ENCODE results near the gene GFPT1. TPM values are rescaled to one million over a fixed set of nuclear protein-coding genes. Genes with fewer than 3 reads are reported as not detected.

GFPT1 gene
- polyA plus RNA-seq, 1 donor (not counting 4 experiments of a cell fraction or from before 2014, with no cell fraction given): 12.9 TPM

- H3K4me1 ChIP-seq (ENCODE audit: control insufficient read depth, extremely low read depth, insufficient read depth, low read length): peaks cover 5% of the 10 kb centered on the region
- H3K4me2 ChIP-seq (ENCODE audit: control insufficient read depth, extremely low read depth, insufficient read depth, low read depth, low read length): no peak overlapping the region
- H3K4me3 ChIP-seq (ENCODE audit: control insufficient read depth in 2 of 3, extremely low read depth in 1 of 3, insufficient read depth in 2 of 3, low read depth in 1 of 3, low read length in 3 of 3): no peak overlapping the region
- dilution Hi-C loops (cut with MboI; ENCODE audit: extremely low pct_ligation_motif_present, low sequenced_read_pairs): no loop called here
- H2AFZ ChIP-seq (ENCODE audit: control insufficient read depth, low read length): no peak overlapping the region
- TF ChIP-seq CTCF (optimal IDR thresholded peaks at IDR 0.05 in 1 of 3, IDR thresholded peaks at IDR 0.05 in 1 of 3, conservative IDR thresholded peaks at IDR 0.05 in 1 of 3; ENCODE audit: extremely low read depth in 1 of 3, insufficient read depth in 2 of 3, low read length in 3 of 3): no peak
- no peaks in the 10 kb centered on the region for H3K27me3 ChIP-seq (ENCODE audit: control insufficient read depth, extremely low read depth, insufficient read depth, low read length)
- no peaks in the 10 kb centered on the region for H3K9me1 ChIP-seq (ENCODE audit: control insufficient read depth, extremely low read depth, insufficient read depth, low read length)
- no peak overlapping the region for H3K9ac ChIP-seq (ENCODE audit: control insufficient read depth, extremely low read depth, insufficient read depth, low read length)
- no peaks in the 10 kb centered on the region for H3K9me3 ChIP-seq (ENCODE audit: control insufficient read depth, low read depth, low read length)
- H3K27ac ChIP-seq (ENCODE audit: control insufficient read depth, insufficient read depth, low read length): no peak overlapping the region
- no peaks in the 10 kb centered on the region for H4K20me1 ChIP-seq (ENCODE audit: control insufficient read depth, extremely low read depth, insufficient read depth, low read length)
- DNase-seq (ENCODE audit: low read depth, low spot score) (no peak), FAIRE-seq (no peak)
- peaks cover 2 to 6% of the 10 kb centered on the region in 2 experiments for H3K36me3 ChIP-seq (ENCODE audit: control insufficient read depth in 2 of 2, extremely low read depth in 1 of 2, insufficient read depth in 2 of 2, low read length in 2 of 2)
- H3K79me2 ChIP-seq (ENCODE audit: control insufficient read depth, insufficient read depth, low read length): no peaks in the 10 kb centered on the region
Observed at GRCh38 chr2:69411120-69411519, 24.1 kb upstream of the GFPT1 start.

GRCh38 chr2:69405306-69405705 lies 18.3 kb upstream of the GFPT1 start:
- no peak overlapping the region for H2AFZ ChIP-seq (ENCODE audit: control insufficient read depth, low read length)
- TF ChIP-seq EZH2 (IDR thresholded peaks at IDR 0.05; ENCODE audit: low read length) (no peak), CTCF (optimal IDR thresholded peaks at IDR 0.05 in 1 of 3, IDR thresholded peaks at IDR 0.05 in 1 of 3, conservative IDR thresholded peaks at IDR 0.05 in 1 of 3; ENCODE audit: extremely low read depth in 1 of 3, insufficient read depth in 2 of 3, low read length in 3 of 3) (no peak)
- no peaks in the 10 kb centered on the region for H3K9me1 ChIP-seq (ENCODE audit: control insufficient read depth, extremely low read depth, insufficient read depth, low read length)
- H3K9me3 ChIP-seq (ENCODE audit: control insufficient read depth, low read depth, low read length): no peaks in the 10 kb centered on the region
- H3K79me2 ChIP-seq (ENCODE audit: control insufficient read depth, insufficient read depth, low read length): no peaks in the 10 kb centered on the region
- dilution Hi-C loops (cut with MboI; ENCODE audit: extremely low pct_ligation_motif_present, low sequenced_read_pairs): no loop called here
- H3K4me3 ChIP-seq (ENCODE audit: control insufficient read depth in 2 of 3, extremely low read depth in 1 of 3, insufficient read depth in 2 of 3, low read depth in 1 of 3, low read length in 3 of 3): no peak overlapping the region
- no peak overlapping the region for H3K27ac ChIP-seq (ENCODE audit: control insufficient read depth, insufficient read depth, low read length)
- DNase-seq (ENCODE audit: low read depth, low spot score) (no peak), FAIRE-seq (no peak)
- peaks cover 5% of the 10 kb centered on the region for H3K4me1 ChIP-seq (ENCODE audit: control insufficient read depth, extremely low read depth, insufficient read depth, low read length)
- no peak overlapping the region for H3K9ac ChIP-seq (ENCODE audit: control insufficient read depth, extremely low read depth, insufficient read depth, low read length)
- no peaks in the 10 kb centered on the region for H3K27me3 ChIP-seq (ENCODE audit: control insufficient read depth, extremely low read depth, insufficient read depth, low read length)
- peaks cover 4 to 6% of the 10 kb centered on the region in 2 experiments for H3K36me3 ChIP-seq (ENCODE audit: control insufficient read depth in 2 of 2, extremely low read depth in 1 of 2, insufficient read depth in 2 of 2, low read length in 2 of 2)
- H4K20me1 ChIP-seq (ENCODE audit: control insufficient read depth, extremely low read depth, insufficient read depth, low read length): no peaks in the 10 kb centered on the region
- no peak overlapping the region for H3K4me2 ChIP-seq (ENCODE audit: control insufficient read depth, extremely low read depth, insufficient read depth, low read depth, low read length)

Data from keratinocyte (primary cell).